ENCODE measurements around the gene ECI2. TPM values are rescaled to one million over a fixed set of nuclear protein-coding genes. Genes with fewer than 3 reads are reported as not detected.

Gene ECI2
- polyA plus RNA-seq (ENCODE audit: insufficient read depth in 1 of 5, insufficient read length in 5 of 5, low replicate concordance in 1 of 5), result 10 to 100 TPM; 67.3 to 88.6 (median 79.5) TPM
- long read RNA-seq, donor 1, transcript ECI2-201 (10 exons, 1,380 nt), result minor isoform, 9 of 66 reads
- long read RNA-seq, donor 1, transcript ECI2-202 (10 exons, 1,407 nt), result major isoform, 19 of 66 reads
- long read RNA-seq, donor 1, partial matches to known transcripts, result 36 of 66 reads
- long read RNA-seq, donor 1, other reads (novel, unspliced or antisense), result 0 of 66 reads
- long read RNA-seq, donor 2, transcript ECI2-201 (10 exons, 1,380 nt), result major isoform, 10 of 20 reads
- long read RNA-seq, donor 2, transcript ECI2-202 (10 exons, 1,407 nt), result major isoform, 10 of 20 reads
- long read RNA-seq, donor 2, partial matches to known transcripts, result 0 of 20 reads
- long read RNA-seq, donor 2, other reads (novel, unspliced or antisense), result 0 of 20 reads
- long read RNA-seq, donor 3, transcript ECI2-202 (10 exons, 1,407 nt), result major isoform, 12 of 34 reads
- long read RNA-seq, donor 3, transcript ECI2-201 (10 exons, 1,380 nt), result minor isoform, 7 of 34 reads
- long read RNA-seq, donor 3, partial matches to known transcripts, result 14 of 34 reads
- long read RNA-seq, donor 3, other reads (novel, unspliced or antisense), result 0 of 34 reads
- long read RNA-seq, donor 4, transcript ECI2-202 (10 exons, 1,407 nt), result major isoform, 9 of 31 reads
- long read RNA-seq, donor 4, transcript ECI2-201 (10 exons, 1,380 nt), result minor isoform, 6 of 31 reads
- long read RNA-seq, donor 4, partial matches to known transcripts, result 16 of 31 reads
- long read RNA-seq, donor 4, other reads (novel, unspliced or antisense), result 0 of 31 reads
- long read RNA-seq, donor 5, transcript ECI2-202 (10 exons, 1,407 nt), result major isoform, 19 of 55 reads
- long read RNA-seq, donor 5, transcript ECI2-201 (10 exons, 1,380 nt), result minor isoform, 12 of 55 reads
- long read RNA-seq, donor 5, partial matches to known transcripts, result 23 of 55 reads
- long read RNA-seq, donor 5, other reads (novel, unspliced or antisense), result 0 of 55 reads
- long read RNA-seq, donor 6, transcript ECI2-201 (10 exons, 1,380 nt), result major isoform, 13 of 41 reads
- long read RNA-seq, donor 6, transcript ECI2-202 (10 exons, 1,407 nt), result minor isoform, 7 of 41 reads
- long read RNA-seq, donor 6, partial matches to known transcripts, result 19 of 41 reads
- long read RNA-seq, donor 6, other reads (novel, unspliced or antisense), result 0 of 41 reads
- long read RNA-seq, donor 7, transcript ECI2-201 (10 exons, 1,380 nt), result major isoform, 10 of 16 reads
- long read RNA-seq, donor 7, transcript ECI2-202 (10 exons, 1,407 nt), result minor isoform, 5 of 16 reads
- long read RNA-seq, donor 7, partial matches to known transcripts, result 0 of 16 reads
- long read RNA-seq, donor 7, other reads (novel, unspliced or antisense), result 0 of 16 reads
- long read RNA-seq, donor 8, partial matches to known transcripts, result 0 of 9 reads
- long read RNA-seq, donor 8, other reads (novel, unspliced or antisense), result 0 of 9 reads

GRCh38 chr6:4134841-4135664 is at the start of gene ECI2:
ECI2 (minus strand) TSS chr6:4135575; CDS start chr6:4135560, 15 bp downstream.
- peak in 1 of 2 donors; percentile 77 for DNase-seq

- no peak for DNase-seq
Observed at GRCh38 chr6:4180652-4181255, 45.4 kb upstream of the ECI2 start.

- DNase-seq, result no peak
Observed at GRCh38 chr6:4179960-4180651, 44.7 kb upstream of the ECI2 start.

GRCh38 chr6:4178737-4179333 is 43.5 kb upstream of the ECI2 start:
- DNase-seq, result no peak

- DNase-seq, result no peak
Observed at GRCh38 chr6:4176907-4177306, 41.5 kb upstream of the ECI2 start.

- DNase-seq, result no peak
Observed at GRCh38 chr6:4174042-4174441, 38.7 kb upstream of the ECI2 start.

- DNase-seq, result no peak
Observed at GRCh38 chr6:4172368-4172767, 37.0 kb upstream of the ECI2 start.

GRCh38 chr6:4170297-4170696 is 34.9 kb upstream of the ECI2 start:
- no peak for DNase-seq

- DNase-seq, result no peak
Observed at GRCh38 chr6:4169028-4169789, 33.8 kb upstream of the ECI2 start.

GRCh38 chr6:4167833-4168232 is 32.5 kb upstream of the ECI2 start:
- DNase-seq, result no peak

- DNase-seq, result no peak
Observed at GRCh38 chr6:4167123-4167522, 31.7 kb upstream of the ECI2 start.

- no peak for DNase-seq
Observed at GRCh38 chr6:4164456-4164855, 29.1 kb upstream of the ECI2 start.

GRCh38 chr6:4164117-4164442 is 28.7 kb upstream of the ECI2 start:
- DNase-seq, result no peak

- no peak for DNase-seq
Observed at GRCh38 chr6:4163408-4164116, 28.2 kb upstream of the ECI2 start.

- no peak for DNase-seq
Observed at GRCh38 chr6:4162370-4162769, 27.0 kb upstream of the ECI2 start.

GRCh38 chr6:4159491-4159890 is 24.1 kb upstream of the ECI2 start:
- DNase-seq, result no peak

- no peak for DNase-seq
Observed at GRCh38 chr6:4157506-4157905, 22.1 kb upstream of the ECI2 start.

All from right lung (tissue), 10 donors.